SU-DHL-6 (cell line): ENCODE measurements around the gene FBP1.

Experiments used
- H2AFZ ChIP-seq: fragments of 200-600 bp; sonication (generic); 2 replicates; pipeline ENCODE4 v1.6.1; 2014; ENCODE audit warnings: low read depth, mild to moderate bottlenecking, moderate library complexity, mixed read lengths, antibody characterized with exemption, low read length; ENCODE audit not compliant: severe bottlenecking
- H3F3A ChIP-seq: fragments of 200-600 bp; shearing (Covaris generic); 2 replicates; pipeline ENCODE4 v1.6.0; 2016; ENCODE audit warnings: antibody characterized with exemption, mild to moderate bottlenecking; ENCODE audit not compliant: insufficient read depth
- H3K27ac ChIP-seq: fragments of 200-600 bp; sonication (generic); 2 replicates; pipeline ENCODE4 v1.5.1; 2016; ENCODE audit warnings: low read depth, mild to moderate bottlenecking, low read length, moderate library complexity, mixed read lengths
- H3K27me3 ChIP-seq: fragments of 200-600 bp; sonication (generic), shearing (Covaris generic); 2 replicates; pipeline ENCODE4 v1.6.0; 2014; ENCODE audit warnings: mild to moderate bottlenecking, low read length
- H3K36me3 ChIP-seq: fragments of 200-600 bp; sonication (generic); 2 replicates; pipeline ENCODE4 v1.6.1; 2014; ENCODE audit warnings: mild to moderate bottlenecking, low read length, mixed read lengths
- H3K4me2 ChIP-seq: fragments of 300-600, 200-600 bp; shearing (Covaris generic), sonication (generic); 2 replicates; pipeline ENCODE4 v1.6.0; 2014; ENCODE audit warnings: low read length, low read depth, mild to moderate bottlenecking; ENCODE audit not compliant: poor library complexity, severe bottlenecking
- H3K4me3 ChIP-seq: fragments of 200-600 bp; sonication (generic); 2 replicates; pipeline ENCODE4 v1.5.1; 2014; ENCODE audit warnings: antibody characterized with exemption, low read length, mild to moderate bottlenecking, mixed read lengths; ENCODE audit not compliant: insufficient read depth, poor library complexity, severe bottlenecking
- H3K79me2 ChIP-seq: fragments of 200-600 bp; sonication (generic); 2 replicates; pipeline ENCODE4 v1.6.1; 2014; ENCODE audit warnings: mild to moderate bottlenecking, low read length, moderate library complexity; ENCODE audit not compliant: insufficient read depth
- H3K9ac ChIP-seq: fragments of 200-600 bp; sonication (generic); 2 replicates; pipeline ENCODE4 v1.7.0; 2014; ENCODE audit warnings: mild to moderate bottlenecking, low read length
- H3K9me2 ChIP-seq: fragments of 200-600 bp; sonication (generic); replicated peaks from 2 replicates; pipeline ENCODE4 v1.6.1; 2014; ENCODE audit warnings: low read length; ENCODE audit not compliant: insufficient read depth
- H3K9me3 ChIP-seq: fragments of 200-600 bp; sonication (generic); 2 replicates; pipeline ENCODE4 v1.6.1; 2014; ENCODE audit warnings: low read length, mixed read lengths; ENCODE audit not compliant: insufficient read depth
- H4K20me1 ChIP-seq: fragments of 200-600 bp; sonication (generic); 2 replicates; pipeline ENCODE4 v1.6.1; 2014; ENCODE audit warnings: low read depth, mild to moderate bottlenecking, antibody characterized with exemption, low read length, moderate library complexity, mixed read lengths
- CTCF ChIP-seq: fragments of 200-600 bp; sonication (generic); IDR thresholded peaks from one replicate; pipeline ENCODE4 v1.5.1; 2017; ENCODE audit warnings: antibody characterized with exemption, mild to moderate bottlenecking, low read length, moderate library complexity; ENCODE audit not compliant: insufficient read depth, poor library complexity, severe bottlenecking
- EZH2phosphoT487 ChIP-seq: fragments of 200-600 bp; sonication (generic), shearing (Covaris generic); conservative IDR thresholded peaks from 2 replicates; pipeline ENCODE4 v1.6.1; 2018; ENCODE audit warnings: mild to moderate bottlenecking, antibody characterized with exemption, low read length, moderate library complexity, mixed read lengths

The FBP1 gene

GRCh38 chr9:94654165-94654894 lies 15.0 kb upstream of the FBP1 start:
- Histone ChIP-seq H3K27me3 (no peaks in the 10 kb centered on the region), H3K36me3 (no peaks in the 10 kb centered on the region), H3K9me2 (no peaks in the 10 kb centered on the region), H2AFZ (no peak overlapping the region), H3K9ac (no peak overlapping the region), H4K20me1 (no peaks in the 10 kb centered on the region), H3K4me2 (no peak overlapping the region), H3F3A (no peaks in the 10 kb centered on the region), H3K27ac (no peak overlapping the region), H3K4me3 (no peak overlapping the region), H3K9me3 (no peaks in the 10 kb centered on the region), H3K79me2 (no peaks in the 10 kb centered on the region)
- TF ChIP-seq CTCF (no peak), EZH2phosphoT487 (no peak)

- no peak overlapping the region for H2AFZ ChIP-seq
- no peaks in the 10 kb centered on the region for H3K9me3 ChIP-seq
- H3K4me3 ChIP-seq, result no peak overlapping the region
- H3K36me3 ChIP-seq, result no peaks in the 10 kb centered on the region
- TF ChIP-seq EZH2phosphoT487 (no peak), CTCF (no peak)
- no peaks in the 10 kb centered on the region for H3F3A ChIP-seq
- no peak overlapping the region for H3K4me2 ChIP-seq
- H3K27me3 ChIP-seq, result no peaks in the 10 kb centered on the region
- H3K79me2 ChIP-seq, result no peaks in the 10 kb centered on the region
- no peaks in the 10 kb centered on the region for H4K20me1 ChIP-seq
- H3K27ac ChIP-seq, result no peak overlapping the region
- no peak overlapping the region for H3K9ac ChIP-seq
- no peaks in the 10 kb centered on the region for H3K9me2 ChIP-seq
Measured at GRCh38 chr9:94650949-94651348, 11.6 kb upstream of the FBP1 start.

- Histone ChIP-seq H3K79me2 (no peaks in the 10 kb centered on the region), H3K9ac (no peak overlapping the region), H3F3A (no peaks in the 10 kb centered on the region), H3K4me2 (no peak overlapping the region), H3K4me3 (no peak overlapping the region), H3K9me2 (no peaks in the 10 kb centered on the region), H3K9me3 (no peaks in the 10 kb centered on the region), H3K27ac (no peak overlapping the region), H2AFZ (no peak overlapping the region), H3K27me3 (no peaks in the 10 kb centered on the region), H3K36me3 (no peaks in the 10 kb centered on the region), H4K20me1 (no peaks in the 10 kb centered on the region)
- TF ChIP-seq EZH2phosphoT487, result no peak
- no peak for TF ChIP-seq CTCF
Measured at GRCh38 chr9:94649100-94649819, 9.9 kb upstream of the FBP1 start.
